DOHH2 (cell line): ENCODE measurements around the gene DESI2.

ENCODE experiments used
- EZH2phosphoT487 ChIP-seq: fragments of 200-600 bp; sonication (generic); IDR thresholded peaks from 2 replicates; pipeline ENCODE4 v1.6.1; 2017; ENCODE audit warnings: borderline replicate concordance, mild to moderate bottlenecking, antibody characterized with exemption, low read length, moderate library complexity, mixed read lengths
- TF ChIP-seq, protein P1 (sequence below): fragments of 200-600 bp; sonication (generic); IDR thresholded peaks from one replicate; pipeline ENCODE4 v1.5.1; 2014; ENCODE audit warnings: antibody characterized with exemption, mild to moderate bottlenecking, low read depth, low read length; ENCODE audit not compliant: poor library complexity, severe bottlenecking

DNA sequence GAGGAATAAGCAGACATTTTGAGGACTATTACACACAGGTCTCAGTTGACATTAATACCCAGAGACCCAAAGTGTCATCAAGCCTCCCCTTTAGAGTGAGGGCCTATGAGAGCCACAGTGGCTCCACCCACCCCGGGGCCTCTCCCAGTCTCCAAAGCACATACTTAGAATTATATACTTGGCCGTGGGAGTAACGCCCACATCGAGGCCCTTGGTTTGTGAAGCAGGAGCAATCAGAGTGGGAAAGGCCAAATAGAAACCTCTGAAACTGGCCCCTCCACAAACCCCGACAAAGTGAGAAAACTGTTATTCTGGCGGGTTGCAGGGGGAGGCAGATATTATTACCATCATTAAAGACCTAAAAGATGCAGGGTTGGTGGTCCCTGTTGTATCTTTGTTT lies 7.0 kb upstream of the DESI2 start:
- TF ChIP-seq, protein P1, sequence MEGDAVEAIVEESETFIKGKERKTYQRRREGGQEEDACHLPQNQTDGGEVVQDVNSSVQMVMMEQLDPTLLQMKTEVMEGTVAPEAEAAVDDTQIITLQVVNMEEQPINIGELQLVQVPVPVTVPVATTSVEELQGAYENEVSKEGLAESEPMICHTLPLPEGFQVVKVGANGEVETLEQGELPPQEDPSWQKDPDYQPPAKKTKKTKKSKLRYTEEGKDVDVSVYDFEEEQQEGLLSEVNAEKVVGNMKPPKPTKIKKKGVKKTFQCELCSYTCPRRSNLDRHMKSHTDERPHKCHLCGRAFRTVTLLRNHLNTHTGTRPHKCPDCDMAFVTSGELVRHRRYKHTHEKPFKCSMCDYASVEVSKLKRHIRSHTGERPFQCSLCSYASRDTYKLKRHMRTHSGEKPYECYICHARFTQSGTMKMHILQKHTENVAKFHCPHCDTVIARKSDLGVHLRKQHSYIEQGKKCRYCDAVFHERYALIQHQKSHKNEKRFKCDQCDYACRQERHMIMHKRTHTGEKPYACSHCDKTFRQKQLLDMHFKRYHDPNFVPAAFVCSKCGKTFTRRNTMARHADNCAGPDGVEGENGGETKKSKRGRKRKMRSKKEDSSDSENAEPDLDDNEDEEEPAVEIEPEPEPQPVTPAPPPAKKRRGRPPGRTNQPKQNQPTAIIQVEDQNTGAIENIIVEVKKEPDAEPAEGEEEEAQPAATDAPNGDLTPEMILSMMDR: no peak
- TF ChIP-seq EZH2phosphoT487: no peak
